Ovary (tissue), 3 donors: ENCODE data around the gene RAB40C.

Experiments
- EP300 ChIP-seq: sonication (generic); formaldehyde crosslinking; IDR thresholded peaks from one replicate; pipeline ENCODE4 v1.6.1; 2017; ENCODE audit warnings: antibody characterized with exemption
- POLR2A ChIP-seq: fragments of 450-650 bp; IDR thresholded peaks from one replicate; pipeline ENCODE4 v1.6.1; 2017; ENCODE audit warnings: antibody characterized with exemption, mild to moderate bottlenecking, moderate library complexity
- TF ChIP-seq, protein P1 (sequence below), 3 donors: fragments of 450-650 bp in 2 of 3; fragments of 200-600 bp in 1 of 3; IDR thresholded peaks; one replicate each; pipeline versions ENCODE4 v1.5.1 to v1.8.0; 2016 to 2022; ENCODE audit warnings: antibody characterized with exemption in 3 of 3, mild to moderate bottlenecking in 1 of 3
- donor health status: DM: no; HTN: no; CAD: no.

DNA sequence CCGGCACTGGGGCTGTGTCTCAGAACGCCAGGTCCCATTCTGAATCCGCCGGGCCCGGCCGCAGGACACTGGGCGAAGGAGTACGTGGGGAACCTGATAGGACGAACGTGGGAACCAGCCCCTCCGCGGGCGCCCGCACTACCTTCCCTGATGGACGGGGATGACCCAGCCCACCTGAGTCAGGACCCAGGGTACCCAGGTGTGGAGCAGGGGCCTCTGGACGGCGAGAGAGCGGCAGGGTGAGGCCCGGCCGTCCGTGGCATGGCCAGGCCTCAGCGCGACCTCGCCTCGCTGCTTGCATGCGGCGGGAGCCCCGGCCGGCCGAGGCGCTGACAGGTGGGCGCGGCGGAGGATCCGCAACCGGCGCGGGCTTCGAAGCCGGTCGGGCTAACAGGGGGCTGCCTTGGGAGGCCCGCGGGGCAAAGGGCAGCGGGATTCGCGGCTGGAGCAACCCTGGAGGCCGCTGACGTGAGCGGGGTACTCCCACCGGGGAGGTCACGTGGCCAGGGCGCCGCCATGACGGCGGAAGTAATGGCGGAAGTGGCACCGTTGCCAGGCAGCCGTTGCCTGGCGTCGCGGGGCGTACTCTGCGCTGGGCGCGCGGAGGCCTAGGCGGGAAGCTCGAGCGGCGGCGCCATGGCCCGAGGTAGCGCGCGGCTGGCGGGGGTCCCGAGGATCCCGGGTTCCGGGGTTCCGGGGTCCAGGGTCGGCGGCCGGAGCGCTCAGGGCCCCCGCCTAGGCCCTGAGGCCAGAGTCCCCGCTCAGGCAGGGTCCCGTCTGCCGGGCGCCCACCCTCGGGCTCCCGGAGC, 59.1 kb downstream of the RAB40C start, which contains the start of gene WDR90:
- TF ChIP-seq, protein P1, sequence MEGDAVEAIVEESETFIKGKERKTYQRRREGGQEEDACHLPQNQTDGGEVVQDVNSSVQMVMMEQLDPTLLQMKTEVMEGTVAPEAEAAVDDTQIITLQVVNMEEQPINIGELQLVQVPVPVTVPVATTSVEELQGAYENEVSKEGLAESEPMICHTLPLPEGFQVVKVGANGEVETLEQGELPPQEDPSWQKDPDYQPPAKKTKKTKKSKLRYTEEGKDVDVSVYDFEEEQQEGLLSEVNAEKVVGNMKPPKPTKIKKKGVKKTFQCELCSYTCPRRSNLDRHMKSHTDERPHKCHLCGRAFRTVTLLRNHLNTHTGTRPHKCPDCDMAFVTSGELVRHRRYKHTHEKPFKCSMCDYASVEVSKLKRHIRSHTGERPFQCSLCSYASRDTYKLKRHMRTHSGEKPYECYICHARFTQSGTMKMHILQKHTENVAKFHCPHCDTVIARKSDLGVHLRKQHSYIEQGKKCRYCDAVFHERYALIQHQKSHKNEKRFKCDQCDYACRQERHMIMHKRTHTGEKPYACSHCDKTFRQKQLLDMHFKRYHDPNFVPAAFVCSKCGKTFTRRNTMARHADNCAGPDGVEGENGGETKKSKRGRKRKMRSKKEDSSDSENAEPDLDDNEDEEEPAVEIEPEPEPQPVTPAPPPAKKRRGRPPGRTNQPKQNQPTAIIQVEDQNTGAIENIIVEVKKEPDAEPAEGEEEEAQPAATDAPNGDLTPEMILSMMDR (IDR thresholded peaks at IDR 0.05): no peak
- TF ChIP-seq EP300: no peak
- peak; percentile 73 for TF ChIP-seq POLR2A
